Stomach smooth muscle (tissue), 2 donors: Measurements from ENCODE around the gene KDM4B.

Experiments used
- H3K27ac ChIP-seq: one replicate; pipeline ENCODE4 v1.7.0; 2013; ENCODE audit warnings: mild to moderate bottlenecking, low read length, inconsistent platforms
- H3K27me3 ChIP-seq, 2 donors: one replicate each; pipeline ENCODE4 v1.7.0; 2013; ENCODE audit warnings: low read length in 2 of 2; ENCODE audit not compliant: insufficient read depth in 2 of 2, control insufficient read depth in 1 of 2
- H3K36me3 ChIP-seq, 2 donors: one replicate each; pipeline ENCODE4 v1.7.0; 2013; ENCODE audit warnings: low read length in 2 of 2; ENCODE audit not compliant: control insufficient read depth in 2 of 2, insufficient read depth in 2 of 2
- H3K4me1 ChIP-seq: one replicate; pipeline ENCODE4 v1.7.0; 2013; ENCODE audit warnings: low read length; ENCODE audit not compliant: control insufficient read depth, insufficient read depth
- H3K4me3 ChIP-seq, 2 donors: one replicate each; pipeline ENCODE4 v1.7.0; 2013; ENCODE audit warnings: low read length in 2 of 2
- H3K9ac ChIP-seq, 2 donors: one replicate each; pipeline ENCODE4 v1.7.0; 2013; ENCODE audit warnings: low read length in 2 of 2, mild to moderate bottlenecking in 1 of 2
- H3K9me3 ChIP-seq, 2 donors: one replicate each; pipeline ENCODE4 v1.7.0; 2013; ENCODE audit warnings: low read length in 2 of 2; ENCODE audit not compliant: control insufficient read depth in 2 of 2
- donor health status: healthy.
- donor health status: Pancreatic carcinoma.

The KDM4B gene

GRCh38 chr19:5139583-5140325, 170.8 kb downstream of the KDM4B start:
- H3K4me1 ChIP-seq = no peaks in the 10 kb centered on the region
- no peaks in the 10 kb centered on the region for H3K27me3 ChIP-seq
- no peak overlapping the region for H3K9ac ChIP-seq
- H3K36me3 ChIP-seq = peaks cover 24 to 31% of the 10 kb centered on the region in 2 donors
- H3K27ac ChIP-seq = no peak overlapping the region
- no peak overlapping the region for H3K4me3 ChIP-seq
- no peaks in the 10 kb centered on the region for H3K9me3 ChIP-seq

GRCh38 chr19:5141129-5141849, 172.4 kb downstream of the KDM4B start:
- no peak overlapping the region for H3K9ac ChIP-seq
- H3K4me3 ChIP-seq = no peak overlapping the region
- H3K27me3 ChIP-seq = no peaks in the 10 kb centered on the region
- H3K27ac ChIP-seq = no peak overlapping the region
- H3K36me3 ChIP-seq = peaks cover 23 to 29% of the 10 kb centered on the region in 2 donors
- no peaks in the 10 kb centered on the region for H3K4me1 ChIP-seq
- no peaks in the 10 kb centered on the region for H3K9me3 ChIP-seq

GRCh38 chr19:5141850-5142724, 173.2 kb downstream of the KDM4B start:
- no peak overlapping the region for H3K4me3 ChIP-seq
- no peaks in the 10 kb centered on the region for H3K9me3 ChIP-seq
- no peak overlapping the region for H3K27ac ChIP-seq
- no peak overlapping the region for H3K9ac ChIP-seq
- no peaks in the 10 kb centered on the region for H3K27me3 ChIP-seq
- no peaks in the 10 kb centered on the region for H3K4me1 ChIP-seq
- H3K36me3 ChIP-seq = peaks cover 24 to 28% of the 10 kb centered on the region in 2 donors

GRCh38 chr19:5142725-5143097, 173.8 kb downstream of the KDM4B start:
- Histone ChIP-seq H3K9me3 (no peaks in the 10 kb centered on the region), H3K9ac (no peak overlapping the region), H3K27me3 (no peaks in the 10 kb centered on the region), H3K4me1 (no peaks in the 10 kb centered on the region), H3K27ac (no peak overlapping the region), H3K36me3 (peaks cover 22 to 28% of the 10 kb centered on the region in 2 donors), H3K4me3 (no peak overlapping the region)

- Histone ChIP-seq H3K9ac (no peak overlapping the region), H3K27me3 (no peaks in the 10 kb centered on the region), H3K27ac (no peak overlapping the region), H3K4me3 (no peak overlapping the region), H3K4me1 (no peaks in the 10 kb centered on the region), H3K9me3 (no peaks in the 10 kb centered on the region), H3K36me3 (peaks cover 13 to 32% of the 10 kb centered on the region in 2 donors)
Observed at GRCh38 chr19:5143471-5144411, 174.8 kb downstream of the KDM4B start.

- no peak overlapping the region for H3K27ac ChIP-seq
- no peak overlapping the region for H3K9ac ChIP-seq
- peaks cover 18 to 28% of the 10 kb centered on the region in 2 donors for H3K36me3 ChIP-seq
- H3K4me1 ChIP-seq = no peaks in the 10 kb centered on the region
- no peak overlapping the region for H3K4me3 ChIP-seq
- no peaks in the 10 kb centered on the region for H3K9me3 ChIP-seq
- H3K27me3 ChIP-seq = no peaks in the 10 kb centered on the region
Observed at GRCh38 chr19:5144545-5145179, 175.7 kb downstream of the KDM4B start.

- Histone ChIP-seq H3K4me1 (no peaks in the 10 kb centered on the region), H3K9ac (no peak overlapping the region), H3K4me3 (no peak overlapping the region), H3K27ac (no peak overlapping the region), H3K36me3 (peaks cover 22 to 28% of the 10 kb centered on the region in 2 donors), H3K27me3 (no peaks in the 10 kb centered on the region), H3K9me3 (no peaks in the 10 kb centered on the region)
Observed at GRCh38 chr19:5145521-5146511, 176.9 kb downstream of the KDM4B start.

GRCh38 chr19:5147074-5147977, 178.4 kb downstream of the KDM4B start:
- Histone ChIP-seq H3K4me3 (no peak overlapping the region), H3K9ac (no peak overlapping the region), H3K27me3 (no peaks in the 10 kb centered on the region), H3K36me3 (peaks cover 19 to 24% of the 10 kb centered on the region in 2 donors), H3K9me3 (no peaks in the 10 kb centered on the region), H3K4me1 (no peaks in the 10 kb centered on the region), H3K27ac (no peak overlapping the region)
